GM18508 (cell line): Measurements from ENCODE around the gene HIGD1A.

ENCODE experiments used
- ATAC-seq: cut with Tn5 transposase; IDR thresholded peaks from one replicate; pipeline ENCODE4 v1.9.1; 2021; ENCODE audit warnings: moderate number of reproducible peaks; ENCODE audit not compliant: insufficient read depth, unreplicated experiment

The HIGD1A gene

DNA sequence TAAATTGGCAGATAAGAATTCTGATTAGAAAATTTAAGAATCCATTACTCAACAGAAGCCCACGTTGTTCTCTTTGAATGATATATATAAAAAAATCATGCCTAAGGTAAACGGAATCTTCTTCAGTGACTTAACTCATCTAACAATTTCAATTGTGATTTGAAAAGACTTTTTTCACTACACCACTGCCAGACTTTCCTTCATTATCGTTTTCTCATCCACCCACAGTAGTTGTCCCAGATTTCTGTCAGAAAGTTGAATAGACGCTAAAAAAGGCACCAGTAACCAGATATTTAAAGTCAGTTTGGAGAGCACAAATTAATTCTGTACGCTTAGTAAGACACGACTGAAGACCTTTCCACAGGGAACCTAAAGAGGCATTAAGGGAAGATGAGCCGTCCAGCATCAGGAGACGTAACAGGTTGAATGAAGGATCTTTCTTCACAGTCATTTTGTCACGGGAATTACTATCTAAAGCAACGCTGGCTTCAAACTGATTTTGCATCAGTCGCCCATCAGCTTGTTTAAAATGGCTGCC is 1.3 kb downstream of the HIGD1A start:
- ATAC-seq = no peak

DNA sequence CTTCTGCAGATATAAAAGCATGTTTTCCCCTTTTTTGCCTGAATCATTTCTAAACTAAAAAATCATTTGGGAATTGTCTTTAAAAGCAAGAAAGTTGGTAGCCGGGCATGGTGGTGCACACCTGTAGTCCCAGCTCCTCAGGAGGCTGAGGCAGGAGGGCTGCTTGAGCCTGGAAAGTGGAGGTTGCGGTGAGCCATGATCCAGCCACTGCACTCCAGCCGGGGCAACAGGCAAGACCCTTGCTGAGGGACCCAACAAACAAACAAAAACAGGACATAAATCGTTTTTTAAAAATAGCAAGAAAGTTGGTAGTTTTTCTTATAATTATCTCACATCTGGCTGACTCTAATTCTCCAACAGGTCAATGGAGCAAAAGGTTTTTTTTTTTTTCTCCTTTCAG is 2.5 kb downstream of the HIGD1A start:
- ATAC-seq = no peak

DNA sequence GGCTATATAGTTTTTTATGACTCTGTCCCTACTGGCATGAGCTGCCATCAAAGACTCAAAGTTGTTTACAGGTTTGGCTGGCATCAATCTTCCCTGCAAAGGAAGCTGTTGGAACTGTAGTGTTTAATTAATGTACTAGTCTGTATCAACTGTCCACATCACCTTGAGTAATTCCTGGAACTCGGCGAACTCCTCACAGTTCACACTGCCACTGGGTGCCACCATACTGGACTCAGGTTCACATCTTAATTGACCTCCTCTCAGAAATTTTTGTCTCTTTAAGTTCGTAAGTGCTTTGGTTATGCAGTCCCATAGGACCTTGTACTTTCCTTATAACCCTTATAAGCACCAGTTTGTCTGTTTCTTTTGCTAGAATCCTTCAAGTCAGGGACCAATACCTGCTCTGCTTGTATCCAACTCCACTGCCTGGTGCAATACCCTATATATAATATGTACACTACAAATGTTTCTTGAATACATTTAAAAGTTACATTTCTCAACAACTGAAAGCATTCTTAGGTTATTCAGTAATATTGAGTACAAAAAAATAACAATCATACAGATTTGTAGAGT is 3.2 kb downstream of the HIGD1A start:
- ATAC-seq = no peak

DNA sequence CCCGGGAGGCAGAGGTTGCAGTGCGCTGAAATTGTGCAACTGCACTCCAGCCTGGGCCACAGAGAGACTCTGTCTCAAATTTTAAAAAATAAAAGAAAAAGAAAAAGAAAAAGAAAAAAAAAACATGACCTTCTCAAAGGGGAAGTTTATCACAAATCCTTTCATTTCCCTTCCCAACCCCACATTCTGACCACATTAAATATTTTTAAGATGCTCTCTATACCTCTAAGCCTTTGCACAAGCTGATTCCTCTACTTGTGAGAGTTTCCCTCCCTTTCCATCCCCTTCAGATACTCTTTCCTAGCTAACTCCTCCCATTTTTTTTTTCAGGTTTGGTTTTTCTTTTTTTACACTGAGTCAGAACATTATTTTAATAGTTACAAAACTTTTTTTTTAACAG is 4.0 kb downstream of the HIGD1A start:
- no peak for ATAC-seq

DNA sequence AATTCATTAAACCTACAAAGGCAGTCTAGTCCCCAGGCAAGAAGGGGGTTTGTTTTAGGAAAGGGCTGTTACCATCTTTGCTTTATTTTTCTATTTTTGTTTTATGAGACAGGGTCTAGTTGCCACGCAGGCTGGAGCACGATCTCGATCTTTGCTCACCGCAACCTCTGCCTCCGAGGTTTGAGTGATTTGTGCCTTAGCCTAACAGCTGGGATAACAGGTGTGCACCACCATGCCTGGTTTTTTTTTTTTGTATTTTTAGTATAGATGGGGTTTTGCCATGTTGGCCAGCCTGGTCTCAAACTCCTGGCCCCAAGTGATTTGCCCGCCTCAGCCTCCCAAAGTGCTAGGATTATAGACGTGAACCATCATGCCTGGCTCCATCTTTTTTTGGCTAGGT is 4.9 kb downstream of the HIGD1A start:
- no peak for ATAC-seq

DNA sequence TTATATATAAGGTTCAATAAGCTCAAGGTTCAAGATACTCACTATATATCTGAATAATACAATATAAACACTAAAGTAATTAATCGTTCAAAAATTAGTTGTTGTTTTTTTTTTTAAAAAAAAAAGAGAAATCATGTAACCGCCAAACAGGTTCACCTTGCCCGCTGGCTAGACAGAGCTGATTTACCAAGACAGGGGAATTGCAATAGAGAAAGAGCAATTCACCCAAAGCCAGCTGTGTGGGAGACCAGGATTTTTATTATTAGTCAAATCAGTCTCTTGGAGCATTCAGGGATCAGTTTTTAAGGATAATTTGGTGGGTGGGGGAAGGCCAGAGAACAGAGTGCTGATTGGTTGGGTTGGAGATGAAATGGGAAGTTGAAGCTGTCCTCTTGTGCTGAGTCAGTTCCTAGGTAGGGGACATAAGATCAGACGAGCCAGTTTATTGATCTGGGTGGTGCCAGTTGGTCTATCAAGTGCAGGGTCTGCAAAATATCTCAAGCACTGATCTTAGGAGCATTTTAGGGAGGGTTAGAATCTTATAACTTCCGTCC is 7.9 kb downstream of the HIGD1A start:
- no peak for ATAC-seq

DNA sequence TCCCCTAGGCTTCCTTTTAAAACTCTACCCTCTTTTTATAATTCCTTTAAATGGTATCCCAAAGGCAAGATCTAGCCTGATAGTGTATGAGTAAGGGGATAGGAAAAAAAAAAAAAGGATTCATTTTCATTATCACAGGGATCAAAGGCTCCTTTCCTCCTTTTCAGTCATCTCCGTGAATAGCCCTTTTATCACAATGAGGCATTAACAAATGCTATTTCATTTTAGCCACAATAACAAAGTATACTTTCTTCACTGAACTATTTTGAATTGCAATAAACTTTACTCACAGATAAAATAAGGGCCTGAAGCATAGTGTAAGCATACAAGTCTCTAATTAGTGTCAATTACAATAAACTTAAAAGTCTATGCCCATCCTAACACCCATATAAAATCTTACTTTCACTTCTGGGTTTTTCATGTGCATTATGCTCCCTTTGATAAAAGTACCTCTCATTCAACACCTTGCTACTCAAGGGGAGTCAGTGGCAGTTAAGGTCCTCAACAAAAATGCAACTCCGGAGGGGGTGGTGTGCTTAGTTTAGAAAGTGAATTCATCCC is 8.6 kb downstream of the HIGD1A start:
- ATAC-seq = no peak

DNA sequence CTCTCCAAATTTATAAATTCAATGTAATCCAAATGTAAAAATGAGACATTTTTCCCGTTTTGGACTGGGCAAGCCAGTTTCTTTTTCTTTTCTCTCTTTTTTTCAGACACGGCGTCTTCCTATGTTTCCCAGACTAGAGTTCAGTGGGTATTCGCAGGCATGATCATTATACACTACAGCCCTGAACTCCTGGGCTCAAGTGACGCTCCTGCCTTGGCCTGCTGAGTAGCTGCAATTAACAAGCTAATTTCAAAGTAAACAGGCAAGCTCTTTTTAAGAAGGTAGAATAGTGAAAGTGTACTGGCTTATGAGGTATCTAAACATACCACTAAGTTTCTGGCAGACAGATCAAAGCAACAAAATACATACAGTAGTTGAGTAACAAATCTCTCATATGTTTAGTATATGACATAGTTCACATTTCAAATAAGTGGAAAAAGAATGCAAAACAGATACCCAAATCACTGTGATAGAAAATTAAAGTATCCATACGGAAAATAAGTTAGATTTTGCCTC is 13.5 kb downstream of the HIGD1A start:
- ATAC-seq = no peak

DNA sequence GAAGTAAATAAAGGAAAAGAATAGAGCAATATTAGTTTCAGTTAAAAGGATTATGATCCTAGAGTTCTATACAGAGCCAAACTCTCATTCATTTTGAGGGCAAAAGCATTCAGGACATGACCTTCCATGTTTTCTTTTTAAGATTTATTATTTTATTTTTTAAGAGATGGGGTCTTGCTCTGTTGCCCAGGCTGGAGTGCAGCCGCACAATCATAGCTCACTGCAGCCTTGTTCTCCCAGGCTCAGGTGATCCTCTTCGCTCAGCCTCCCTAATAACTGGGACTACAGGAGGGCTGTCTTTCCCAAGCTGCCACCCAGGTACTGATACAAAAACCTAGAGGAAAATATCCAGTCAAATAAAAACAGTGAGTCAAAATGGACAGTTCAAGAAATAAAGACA is 17.7 kb downstream of the HIGD1A start:
- no peak for ATAC-seq

DNA sequence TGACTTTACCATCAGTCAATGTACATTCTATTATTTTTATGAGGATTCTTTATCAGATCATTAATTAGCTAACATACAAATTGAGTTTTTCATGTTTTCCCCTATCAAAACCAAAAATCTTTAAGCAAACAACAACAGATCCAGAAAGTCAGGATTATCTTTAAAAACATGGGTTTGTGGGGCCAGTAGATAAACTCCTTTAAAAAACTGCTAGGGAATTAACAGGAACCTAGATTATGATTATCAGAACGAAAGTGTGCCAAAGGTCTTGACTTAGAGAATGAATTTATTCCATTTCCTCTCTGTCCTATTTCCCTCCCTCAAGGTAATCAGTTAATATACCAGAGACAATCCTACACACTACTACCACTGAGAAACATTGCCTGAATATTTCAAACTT is 18.1 kb downstream of the HIGD1A start:
- ATAC-seq = no peak

DNA sequence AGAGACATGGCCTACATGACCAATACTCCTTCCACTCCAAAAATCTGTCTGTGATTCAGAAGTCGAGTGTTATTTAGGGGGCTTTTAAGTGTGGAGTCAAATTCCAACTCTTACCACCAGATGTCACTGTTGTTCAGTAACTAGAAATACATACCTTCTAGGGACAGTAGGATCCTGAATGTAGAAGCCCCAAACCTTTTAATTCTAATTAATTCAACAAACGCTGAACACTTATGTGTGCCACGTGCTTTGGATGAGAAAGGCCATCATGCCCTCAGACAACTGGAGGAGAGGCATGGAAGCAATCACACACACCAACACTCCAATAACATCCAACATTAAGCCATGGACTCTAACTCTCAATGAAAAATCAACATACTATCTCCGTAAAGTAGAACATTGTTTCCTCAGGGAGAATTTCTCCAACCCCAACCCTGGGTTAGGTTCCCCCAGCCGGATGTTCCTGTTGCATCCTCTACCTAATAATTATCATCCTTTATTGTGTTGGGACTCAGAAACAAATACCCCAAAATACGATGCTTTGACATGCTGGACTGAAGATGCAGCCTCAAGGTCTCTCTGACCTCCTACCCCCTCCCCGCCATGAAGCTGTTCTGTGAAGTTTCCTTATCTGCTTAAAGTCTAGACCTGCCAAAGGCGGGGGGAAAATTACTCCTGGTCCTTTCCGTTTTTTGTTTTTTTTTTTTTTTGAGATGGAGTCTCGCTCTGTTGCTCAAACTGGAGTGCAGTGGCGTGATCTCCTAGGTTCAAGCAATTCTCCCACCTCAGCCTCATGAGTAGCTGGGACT is 23.2 kb downstream of the HIGD1A start:
- no peak for ATAC-seq

DNA sequence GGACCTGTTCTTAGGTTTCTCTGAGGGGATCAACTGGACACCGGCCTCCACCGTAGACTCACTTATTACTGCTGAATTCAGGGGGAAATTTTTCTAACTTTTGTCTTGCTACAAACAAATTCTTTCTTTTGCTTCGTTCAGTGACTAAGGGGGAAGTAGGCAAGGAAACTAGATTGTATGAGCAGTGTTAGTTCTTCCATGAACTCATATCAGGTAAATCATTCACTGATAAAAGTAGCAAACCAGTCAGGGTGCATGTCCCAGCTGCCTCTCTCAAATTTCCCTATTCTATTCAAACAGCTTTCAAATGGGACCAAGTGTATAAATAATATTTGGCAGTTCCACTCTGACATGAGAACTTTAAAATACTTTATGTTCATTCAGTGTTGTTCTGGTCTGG is 23.9 kb downstream of the HIGD1A start:
- no peak for ATAC-seq

DNA sequence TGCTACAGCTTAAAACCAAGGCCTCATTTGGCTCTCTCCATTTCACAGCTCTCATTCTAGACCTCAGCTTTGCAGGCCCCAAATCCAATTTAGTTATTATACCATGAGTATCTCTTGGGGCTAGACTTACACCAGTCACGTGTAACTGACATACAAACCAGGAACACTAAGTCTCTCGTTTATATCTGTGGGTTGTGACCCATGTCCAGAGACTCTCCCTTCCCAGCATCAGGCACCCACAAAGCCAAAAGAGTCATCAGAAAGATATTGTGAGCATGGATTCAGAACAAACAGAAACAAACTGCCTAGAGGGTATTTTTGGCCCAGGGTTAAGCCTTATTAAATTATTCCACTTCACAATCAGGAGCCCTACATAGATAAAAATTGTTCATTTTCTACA is 25.6 kb downstream of the HIGD1A start:
- ATAC-seq = no peak

DNA sequence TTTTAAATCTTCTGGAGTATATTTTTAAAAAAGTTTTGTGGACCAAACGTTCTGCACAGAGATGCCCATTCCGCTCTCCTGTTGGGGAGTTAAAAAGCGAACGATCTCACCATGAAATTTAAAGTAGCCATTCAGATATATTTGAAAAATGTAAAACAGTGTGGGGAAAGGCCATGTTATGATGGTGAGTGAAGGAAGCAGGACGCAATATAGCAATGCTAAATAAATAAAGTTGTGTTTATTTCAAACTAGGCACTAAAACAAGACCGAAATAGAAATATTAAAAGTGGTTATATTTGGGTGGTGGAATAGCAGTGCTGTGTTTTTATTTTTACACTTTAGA is 30.9 kb downstream of the HIGD1A start:
- ATAC-seq = peak; percentile 13

DNA sequence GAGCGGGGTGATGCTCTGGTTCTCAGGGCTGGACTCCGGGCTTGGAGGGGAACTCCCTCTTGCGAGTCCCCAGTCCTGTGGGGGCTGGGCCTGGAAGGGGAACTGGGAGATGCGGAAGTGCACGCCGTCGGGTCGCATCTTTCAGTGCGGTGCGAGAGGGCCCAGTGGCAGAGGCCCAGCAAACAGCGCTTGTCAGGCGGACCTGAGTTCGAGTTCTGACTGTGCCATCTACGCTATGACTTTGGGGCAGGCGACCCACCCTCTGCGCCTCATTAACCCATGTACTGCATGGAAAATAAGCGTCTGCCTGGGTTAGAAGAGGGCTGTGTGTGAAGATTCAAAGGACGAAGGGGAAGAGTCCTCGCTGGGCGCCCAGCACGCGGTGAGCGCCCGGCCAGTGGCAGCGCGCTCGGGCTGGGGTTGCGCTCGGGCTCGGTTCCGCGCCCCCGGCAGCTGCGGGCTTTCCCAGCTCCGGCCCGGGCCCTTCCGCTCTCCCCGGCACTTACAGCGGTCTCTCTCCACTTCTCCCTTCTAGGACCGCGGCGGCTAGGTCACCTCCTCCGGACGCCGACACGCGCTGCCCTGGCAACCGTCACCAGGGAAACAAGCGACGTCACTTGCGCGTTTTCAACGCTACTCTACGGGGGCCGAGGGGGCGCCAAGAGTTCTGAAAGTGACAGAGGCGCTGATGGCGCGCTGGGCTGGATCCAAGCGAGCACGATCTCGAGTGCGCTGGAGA is 31.5 kb downstream of the HIGD1A start, which contains the start of gene CCDC13:
Gene CCDC13, minus strand, starts transcription at position 584 of the 739 bp plus-strand sequence. CDS start 14,908 bp downstream, outside the sequence.
- ATAC-seq = peak; percentile 80

DNA sequence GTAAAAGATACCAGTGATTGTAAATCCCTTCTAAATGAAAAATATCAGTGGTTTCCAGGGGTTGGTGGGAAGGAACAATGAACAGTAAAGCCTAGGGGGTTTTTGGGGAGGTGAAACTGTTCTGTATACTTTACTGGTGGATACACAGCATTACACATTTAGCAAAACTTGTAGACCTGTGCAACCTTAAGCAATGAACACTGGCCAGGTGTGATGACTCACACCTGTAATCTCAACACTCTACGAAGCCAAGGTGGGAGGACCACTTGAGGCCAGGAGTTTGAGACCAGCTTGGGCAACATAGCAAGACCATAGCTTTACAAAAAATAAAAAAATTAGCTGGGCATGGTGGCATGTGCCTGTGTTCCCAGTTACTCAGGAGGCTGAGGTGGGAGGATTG is 33.0 kb downstream of the HIGD1A start:
- ATAC-seq = no peak

DNA sequence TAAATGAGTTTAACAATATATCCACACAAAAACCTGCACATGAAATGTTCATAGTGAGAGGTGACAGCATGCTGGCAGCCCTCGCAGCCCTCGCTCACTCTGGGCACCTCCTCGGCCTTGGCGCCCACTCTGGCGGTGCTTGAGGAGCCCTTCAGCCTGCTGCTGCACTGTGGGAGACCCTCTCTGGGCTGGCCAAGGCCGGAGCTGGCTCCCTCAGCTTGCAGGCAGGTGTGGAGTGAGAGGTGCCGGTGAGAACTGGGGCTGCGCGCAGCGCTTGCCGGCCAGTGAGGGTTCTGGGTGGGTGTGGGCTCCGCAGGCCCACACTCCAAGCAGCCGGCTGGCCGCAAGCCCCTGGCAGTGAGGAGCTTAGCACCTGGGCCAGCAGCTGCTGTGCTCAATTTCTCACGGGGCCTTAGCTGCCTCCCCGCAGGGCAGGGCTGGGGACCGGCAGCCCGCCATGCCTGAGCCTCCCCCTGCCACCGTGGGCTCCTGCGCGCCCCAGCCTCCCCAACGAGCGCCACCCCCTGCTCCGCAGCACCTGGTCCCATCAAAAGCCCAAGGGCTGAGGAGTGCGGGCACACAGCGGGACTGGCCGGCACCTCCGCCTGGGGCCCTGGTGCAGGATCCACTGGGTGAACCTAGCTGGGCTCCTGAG is 34.7 kb downstream of the HIGD1A start:
- no peak for ATAC-seq

DNA sequence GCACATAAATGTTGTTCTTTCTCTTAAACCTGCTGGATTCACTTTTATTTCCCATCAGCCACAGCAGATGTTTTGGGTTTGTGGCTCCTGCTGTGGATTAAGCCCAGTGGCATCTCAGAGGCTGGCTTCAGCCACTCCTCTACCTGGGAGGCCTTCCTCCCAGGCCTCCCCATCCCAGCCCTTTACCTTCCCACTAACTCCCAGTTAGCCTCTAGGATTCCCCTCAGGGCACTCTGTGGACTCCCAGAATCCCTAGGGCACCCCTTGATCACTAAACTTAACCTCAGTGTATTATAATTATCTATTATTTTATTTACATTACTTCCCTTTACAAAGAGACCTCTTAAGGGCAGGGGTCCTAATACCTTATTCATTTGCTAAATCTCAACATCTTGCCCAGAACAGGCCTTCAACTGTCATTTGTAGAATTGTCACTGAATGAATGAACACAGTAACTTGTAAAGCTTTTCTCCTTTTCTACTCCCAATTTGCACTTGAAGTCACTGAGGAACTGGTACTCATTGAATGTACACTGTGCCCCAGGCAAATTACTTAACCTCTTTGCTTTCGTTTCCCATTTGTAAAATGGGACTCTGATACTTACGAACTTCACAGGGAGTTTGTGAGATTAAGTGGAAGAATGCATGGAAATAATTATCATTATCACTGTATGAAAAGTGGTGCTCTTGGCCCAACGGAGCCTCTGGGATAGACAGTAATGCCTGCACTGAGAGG is 39.6 kb downstream of the HIGD1A start:
- ATAC-seq = no peak

DNA sequence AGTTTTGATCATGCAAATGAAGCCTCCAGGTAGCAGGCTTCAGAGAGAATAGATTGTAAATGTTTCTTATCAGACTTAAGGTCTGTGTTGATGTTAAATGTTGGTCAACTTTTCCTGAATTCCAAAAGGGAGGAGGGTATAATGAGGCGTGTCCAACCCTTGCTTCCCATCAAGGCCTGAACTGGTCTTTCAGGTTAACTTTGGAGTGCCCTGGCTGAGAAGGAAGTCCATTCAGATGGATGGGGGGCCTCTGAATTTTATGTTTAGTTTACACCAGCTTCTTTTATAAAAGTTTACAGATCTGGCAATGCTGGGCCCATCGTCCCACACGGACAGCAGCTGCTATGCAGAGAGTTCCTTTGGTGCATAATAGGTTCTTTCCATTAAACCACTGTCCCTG is 40.2 kb downstream of the HIGD1A start:
- no peak for ATAC-seq
